GM21576 (cell line): ENCODE results near the gene SCN8A.

ENCODE experiments used
- ATAC-seq: cut with Tn5 transposase; IDR thresholded peaks from one replicate; pipeline ENCODE4 v1.9.1; 2021; ENCODE audit warnings: mild to moderate bottlenecking, moderate library complexity; ENCODE audit not compliant: unreplicated experiment

Gene SCN8A

DNA sequence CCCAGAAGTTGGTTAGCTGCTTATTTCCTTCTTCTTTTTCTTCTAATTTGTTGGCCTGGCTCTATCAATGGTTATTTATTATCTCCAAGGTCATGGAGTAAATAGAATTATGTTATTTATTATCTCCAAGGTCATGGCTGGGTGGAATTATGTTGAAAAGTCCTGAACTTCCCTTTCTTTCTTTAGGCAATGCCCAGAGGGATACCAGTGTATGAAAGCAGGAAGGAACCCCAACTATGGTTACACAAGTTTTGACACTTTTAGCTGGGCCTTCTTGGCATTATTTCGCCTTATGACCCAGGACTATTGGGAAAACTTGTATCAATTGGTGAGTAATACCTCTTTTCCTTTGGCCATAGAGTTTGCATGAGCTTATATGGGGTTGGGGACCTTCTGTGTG is 111.6 kb downstream of the SCN8A start:
- no peak for ATAC-seq

- ATAC-seq, result no peak
Observed at GRCh38 chr12:51705450-51705849, 114.4 kb downstream of the SCN8A start.

DNA sequence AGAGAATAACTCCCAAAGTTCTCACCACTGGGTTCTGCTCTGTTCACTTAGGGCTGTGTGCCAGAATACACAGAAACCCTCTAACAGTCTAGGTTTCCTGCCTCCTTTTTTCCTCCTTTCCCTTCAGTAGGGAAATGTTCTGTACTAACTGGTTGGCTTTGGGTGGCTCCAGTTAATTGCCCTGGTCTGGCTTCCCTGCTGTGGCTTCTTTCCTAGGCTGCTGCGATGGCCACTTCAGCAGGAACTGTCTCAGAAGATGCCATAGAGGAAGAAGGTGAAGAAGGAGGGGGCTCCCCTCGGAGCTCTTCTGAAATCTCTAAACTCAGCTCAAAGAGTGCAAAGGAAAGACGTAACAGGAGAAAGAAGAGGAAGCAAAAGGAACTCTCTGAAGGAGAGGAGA is 115.2 kb downstream of the SCN8A start:
- ATAC-seq, result no peak

GRCh38 chr12:51714666-51715065 is 123.6 kb downstream of the SCN8A start:
- no peak for ATAC-seq

DNA sequence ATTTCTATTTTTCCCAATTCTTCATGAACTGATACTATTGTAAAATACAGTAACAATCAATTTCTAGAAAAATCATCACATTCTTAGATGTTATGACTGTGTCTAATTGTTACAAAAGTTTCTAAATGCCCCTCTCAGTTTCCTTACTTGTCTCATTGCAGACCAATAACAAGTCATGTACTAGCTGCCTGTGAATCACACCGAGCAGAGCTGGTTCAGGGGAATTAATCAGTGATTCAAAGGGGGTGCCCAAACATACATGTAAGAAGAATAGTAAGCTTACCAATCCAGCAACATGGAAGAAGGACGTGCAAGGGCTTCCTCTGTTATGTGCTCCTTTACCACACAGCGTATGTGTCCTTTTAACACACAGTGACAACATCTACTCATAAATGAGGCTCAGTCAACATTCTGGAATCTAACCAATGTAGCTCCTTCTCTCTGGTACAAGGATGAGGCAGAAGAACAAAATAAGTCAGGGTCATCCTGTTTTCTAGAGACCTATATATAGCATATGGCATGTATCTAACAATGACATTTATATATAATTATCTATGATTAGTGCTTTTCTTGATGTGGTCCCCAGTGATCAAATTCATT is 126.4 kb downstream of the SCN8A start:
- no peak for ATAC-seq

DNA sequence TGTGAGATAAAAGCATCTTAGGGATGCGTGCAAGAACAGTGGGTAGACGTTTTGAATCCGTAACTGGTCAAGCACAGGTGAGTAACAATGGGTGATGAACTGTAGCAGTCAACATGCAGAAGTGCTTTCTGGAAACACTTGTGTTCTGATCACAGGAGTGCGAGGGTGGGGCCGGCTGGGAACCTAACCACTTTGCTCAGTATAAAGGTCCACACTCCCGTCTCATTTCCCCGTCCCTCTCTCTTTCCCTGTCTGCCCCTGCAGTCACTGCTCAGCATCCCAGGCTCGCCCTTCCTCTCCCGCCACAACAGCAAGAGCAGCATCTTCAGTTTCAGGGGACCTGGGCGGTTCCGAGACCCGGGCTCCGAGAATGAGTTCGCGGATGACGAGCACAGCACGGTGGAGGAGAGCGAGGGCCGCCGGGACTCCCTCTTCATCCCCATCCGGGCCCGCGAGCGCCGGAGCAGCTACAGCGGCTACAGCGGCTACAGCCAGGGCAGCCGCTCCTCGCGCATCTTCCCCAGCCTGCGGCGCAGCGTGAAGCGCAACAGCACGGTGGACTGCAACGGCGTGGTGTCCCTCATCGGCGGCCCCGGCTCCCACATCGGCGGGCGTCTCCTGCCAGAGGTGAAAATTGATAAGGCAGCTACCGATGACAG is 130.4 kb downstream of the SCN8A start:
- ATAC-seq, result no peak

- ATAC-seq, result no peak
Observed at GRCh38 chr12:51722431-51722830, 131.4 kb downstream of the SCN8A start.

GRCh38 chr12:51726161-51726560 is 135.1 kb downstream of the SCN8A start:
- no peak for ATAC-seq

GRCh38 chr12:51726931-51727330 is 135.9 kb downstream of the SCN8A start:
- no peak for ATAC-seq

DNA sequence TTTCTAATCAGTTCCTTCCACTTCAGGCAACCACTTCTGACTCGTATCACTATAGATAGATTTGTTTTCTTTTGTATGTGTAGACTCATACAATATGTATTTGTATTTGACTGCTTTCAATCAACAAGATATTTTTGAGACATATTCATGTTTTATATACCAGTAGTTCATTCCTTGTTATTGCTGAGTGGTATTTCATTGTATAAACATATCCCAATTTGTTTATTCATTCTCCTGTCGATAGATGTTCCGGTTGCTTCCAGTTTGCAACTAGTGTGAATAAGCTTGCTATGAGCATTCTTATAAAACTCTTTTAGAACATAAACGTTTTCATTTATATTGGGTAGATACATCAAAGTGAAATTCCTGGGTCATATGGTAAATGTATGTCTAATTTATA is 138.3 kb downstream of the SCN8A start:
- ATAC-seq, result no peak

- no peak for ATAC-seq
Observed at GRCh38 chr12:51730745-51731144, 139.7 kb downstream of the SCN8A start.

DNA sequence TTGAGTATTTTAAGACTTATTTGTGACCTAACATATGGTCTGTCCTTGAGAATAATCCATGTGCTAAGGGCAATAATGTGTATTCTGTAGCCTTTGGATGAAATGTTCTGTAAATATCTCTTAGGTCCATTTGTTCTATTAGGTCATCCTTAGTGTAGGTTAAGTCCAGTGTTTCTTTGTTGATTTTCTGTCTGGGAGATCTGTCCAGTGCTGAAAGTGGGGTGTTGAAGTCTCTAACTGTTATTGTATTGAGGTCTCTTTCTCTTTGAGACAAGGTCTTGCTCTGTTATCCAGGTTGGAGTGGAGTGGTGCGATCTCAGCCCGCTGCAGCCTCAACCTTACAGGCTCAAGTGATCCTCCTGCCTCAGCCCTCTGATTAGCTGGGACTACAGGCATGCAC is 149.5 kb downstream of the SCN8A start:
- ATAC-seq, result no peak

- no peak for ATAC-seq
Observed at GRCh38 chr12:51744235-51744634, 153.2 kb downstream of the SCN8A start.

GRCh38 chr12:51744957-51745356 is 153.9 kb downstream of the SCN8A start:
- ATAC-seq, result no peak

DNA sequence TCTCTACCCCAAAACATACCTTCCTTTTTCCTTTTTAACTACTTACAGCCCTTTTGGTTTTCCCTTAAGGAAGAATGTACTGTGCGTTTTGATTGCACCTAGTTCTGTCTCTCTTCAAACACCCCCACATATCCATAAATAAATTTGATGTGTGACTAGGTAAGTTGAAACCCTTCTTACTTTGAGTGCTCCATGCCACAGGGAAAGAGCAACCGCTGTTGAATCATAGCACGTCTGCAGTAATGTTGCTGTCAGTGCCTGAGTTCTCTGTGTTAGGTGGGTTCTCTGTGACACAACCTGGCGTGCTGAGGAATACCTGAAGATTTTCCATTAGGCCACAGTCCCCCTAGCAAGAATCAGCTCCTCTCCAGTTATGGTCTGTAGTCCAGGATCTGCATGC is 155.4 kb downstream of the SCN8A start:
- no peak for ATAC-seq

DNA sequence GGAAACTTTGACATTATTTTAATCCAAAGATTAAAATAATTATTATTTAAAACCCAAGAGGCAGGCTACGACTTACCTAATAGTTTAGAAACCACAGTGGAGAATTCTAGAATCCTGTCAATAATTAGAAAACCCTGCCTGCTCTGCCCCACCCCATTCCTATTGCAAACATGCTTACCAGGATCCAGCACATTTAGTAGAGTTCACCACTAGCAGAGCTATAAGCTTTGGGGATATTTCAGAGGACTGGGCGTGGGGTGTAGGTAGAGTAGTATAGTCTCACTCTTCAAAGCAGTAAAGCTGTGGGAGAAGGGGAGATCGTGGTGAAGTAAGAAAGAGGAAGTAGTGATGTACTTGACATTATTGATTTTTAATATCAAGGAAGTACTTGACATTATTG is 157.2 kb downstream of the SCN8A start:
- ATAC-seq, result no peak

DNA sequence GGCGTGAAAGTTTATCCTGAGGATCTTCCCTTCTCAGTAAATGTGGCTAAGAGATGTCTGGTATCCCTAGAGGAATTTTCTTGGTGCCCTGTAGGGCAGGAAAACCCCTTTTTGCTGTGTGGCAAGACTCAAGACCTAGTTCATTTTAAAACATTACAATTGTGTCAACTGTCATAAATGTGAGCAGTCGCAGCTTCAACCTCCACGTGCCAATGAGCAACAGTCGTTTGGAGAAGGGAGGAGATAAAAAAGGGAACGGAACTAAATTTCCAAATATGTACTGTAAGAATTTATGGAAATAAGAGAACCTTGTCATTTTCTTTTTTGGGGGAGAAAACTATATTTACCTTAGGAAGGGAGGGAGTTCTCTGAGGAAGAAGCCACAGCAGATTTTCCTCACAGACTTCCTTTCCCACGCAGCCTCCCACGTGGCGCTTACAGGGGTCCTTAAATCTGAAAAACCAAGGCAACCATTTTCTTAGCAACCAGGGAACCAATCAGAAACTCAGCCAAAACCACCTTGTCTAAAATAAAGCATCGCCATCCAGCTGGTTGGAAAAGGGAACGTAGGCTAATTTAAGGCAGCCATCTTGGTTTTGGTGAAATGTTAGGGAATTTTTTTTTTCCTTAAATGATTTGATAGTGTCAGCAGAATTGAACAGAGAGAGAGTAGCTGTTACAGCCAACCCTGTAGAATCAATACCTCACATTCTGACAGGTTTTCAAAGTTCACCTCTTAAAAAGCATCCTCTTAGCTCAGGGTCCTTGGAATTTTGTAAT is 158.4 kb downstream of the SCN8A start:
- ATAC-seq, result no peak

GRCh38 chr12:51749986-51750317 is 158.9 kb downstream of the SCN8A start:
- no peak for ATAC-seq

DNA sequence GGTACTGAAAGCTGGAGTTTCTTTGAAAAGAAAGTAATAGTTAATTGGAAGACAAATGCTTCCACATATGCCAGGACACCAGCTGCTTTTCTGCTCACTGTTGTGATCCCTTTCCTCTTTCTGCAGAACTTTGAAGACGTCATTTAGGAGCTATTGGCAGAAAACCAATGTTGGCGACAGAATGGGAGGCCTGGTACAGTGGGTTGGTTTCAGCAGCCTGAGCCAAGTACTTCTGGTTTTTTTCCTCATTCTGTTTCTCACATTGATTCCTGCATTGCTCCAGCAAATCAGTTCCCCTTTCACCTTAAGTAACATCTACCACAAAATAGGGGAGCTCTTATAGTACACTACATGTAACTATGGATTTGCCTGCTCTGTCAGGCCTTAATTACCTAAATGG is 160.6 kb downstream of the SCN8A start:
- ATAC-seq, result no peak

DNA sequence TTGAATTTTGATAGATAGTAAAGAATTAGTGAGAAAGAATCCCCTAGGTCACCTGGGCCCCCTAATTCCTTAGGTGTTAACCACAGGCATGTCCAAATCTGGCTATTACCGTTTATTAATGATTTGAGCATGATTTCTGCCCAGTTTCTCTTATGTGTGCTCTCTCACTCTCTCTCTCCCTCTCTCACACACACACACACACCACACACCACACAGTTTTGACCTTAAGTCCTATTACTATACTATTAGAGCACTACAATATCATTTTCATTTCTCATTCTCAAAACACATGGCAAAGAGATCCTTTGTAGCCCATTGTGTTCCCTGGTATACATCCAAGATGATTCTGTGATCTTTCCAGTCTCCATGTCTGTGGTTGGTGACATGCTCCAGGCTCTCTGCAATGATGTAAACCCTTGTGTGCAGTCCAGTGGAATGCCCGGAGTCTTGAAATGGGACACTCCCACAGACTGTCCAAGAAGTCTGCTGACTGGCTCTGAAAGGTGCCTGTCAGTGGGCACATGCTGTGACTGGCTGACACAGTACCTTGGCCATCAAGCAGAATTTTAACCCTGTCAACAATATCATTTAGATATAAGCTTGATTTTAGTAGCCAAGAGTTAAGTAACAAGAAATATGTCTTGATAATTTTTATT is 161.3 kb downstream of the SCN8A start:
- ATAC-seq, result no peak

DNA sequence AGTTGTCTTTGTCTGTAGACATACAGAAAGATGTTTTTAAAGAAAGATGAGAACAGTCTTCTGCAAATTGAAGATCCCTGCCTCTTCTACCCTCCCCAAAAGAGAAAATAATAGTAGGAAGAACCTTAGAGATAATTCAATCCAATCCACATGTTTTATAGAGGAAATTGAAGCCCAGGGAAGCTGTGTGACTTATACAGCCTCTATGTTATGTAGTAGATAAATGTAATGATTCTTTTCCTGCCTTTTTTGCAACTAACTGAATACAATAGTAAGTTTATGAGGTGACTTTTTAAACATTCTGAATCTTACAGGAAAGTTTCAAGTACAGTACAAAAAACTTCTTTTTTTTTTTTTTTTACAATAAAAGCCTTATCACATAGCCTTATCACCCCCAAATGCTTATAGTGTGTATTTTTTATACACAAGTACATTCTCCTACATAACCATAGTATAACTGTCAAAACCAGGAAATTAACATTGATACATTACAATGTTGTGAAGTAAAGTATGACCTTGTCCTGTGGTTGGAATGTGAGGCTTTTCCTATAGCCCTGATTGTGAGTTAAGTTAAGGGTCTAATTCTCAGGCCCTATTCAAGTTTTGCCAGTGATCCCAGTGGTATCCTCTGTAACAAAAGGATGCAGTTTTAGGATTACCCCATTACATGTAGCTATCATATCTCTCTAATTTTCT is 163.1 kb downstream of the SCN8A start:
- ATAC-seq, result no peak
